Ovary (tissue), 9 donors: Measurements from ENCODE around the gene SYT11. TPM values are rescaled to one million over a fixed set of nuclear protein-coding genes. Genes with fewer than 3 reads are reported as not detected.

Experiments used
- DNase-seq, 5 donors: peaks; one replicate each; pipeline ENCODE4 v3.0.0-alpha.2; 2019 to 2020
- H3K27ac ChIP-seq, 2 donors: fragments of 200-600 bp; one replicate each; pipeline versions ENCODE4 v1.5.1 to v1.8.0; 2019 to 2022
- H3K27me3 ChIP-seq: fragments of 200-600 bp; one replicate; pipeline ENCODE4 v1.8.0; 2022
- H3K36me3 ChIP-seq: fragments of 200-600 bp; sonication (generic); one replicate; pipeline ENCODE4 v1.5.1; 2019
- H3K4me1 ChIP-seq: one replicate; pipeline ENCODE4 v1.8.1; 2013; ENCODE audit warnings: mild to moderate bottlenecking, moderate library complexity; ENCODE audit not compliant: insufficient read depth
- H3K4me3 ChIP-seq: fragments of 200-600 bp; sonication (generic); one replicate; pipeline ENCODE4 v1.5.1; 2017
- H3K9me3 ChIP-seq, 2 donors: fragments of 200-600 bp in 1 of 2; sonication (generic) in 1 of 2; one replicate each; pipeline versions ENCODE4 v1.5.1 to v1.8.1; 2013 to 2019; ENCODE audit warnings: mild to moderate bottlenecking in 1 of 2, moderate library complexity in 1 of 2
- CTCF ChIP-seq, 3 donors: fragments of 450-650 bp in 2 of 3; fragments of 200-600 bp in 1 of 3; IDR thresholded peaks; one replicate each; pipeline versions ENCODE4 v1.5.1 to v1.8.0; 2016 to 2022; ENCODE audit warnings: antibody characterized with exemption in 3 of 3, mild to moderate bottlenecking in 1 of 3
- EP300 ChIP-seq: sonication (generic); formaldehyde crosslinking; IDR thresholded peaks from one replicate; pipeline ENCODE4 v1.6.1; 2017; ENCODE audit warnings: antibody characterized with exemption
- POLR2A ChIP-seq: fragments of 450-650 bp; IDR thresholded peaks from one replicate; pipeline ENCODE4 v1.6.1; 2017; ENCODE audit warnings: antibody characterized with exemption, mild to moderate bottlenecking, moderate library complexity
- WGBS, 3 donors: extraction: QIAGEN DNeasy Blood & Tissue Kit in 1 of 3; methylation state at CpG; one replicate each; pipeline versions ENCODE4 v1.1.5 to v1.1.7; 2013 to 2017; 5-methylcytosine and 5-hydroxymethylcytosine counted together
- intact Hi-C, 4 donors: fragments of 100-400 bp; cut with DNase I; formaldehyde crosslinking; loops; one replicate each; pipeline versions ENCODE4 v1.11.0 to v1.15.1; 2022 to 2023
- polyA plus RNA-seq, 2 donors: library from polyadenylated mRNA; stranded (reverse); fragments of 200-250 nt in 1 of 2; fragments of 350-450 nt in 1 of 2; fragmentation: Illumina TruSeq in 1 of 2; extraction: RNeasy Lipid Tissue Mini Kit (QIAGEN cat#74804) in 1 of 2; gene quantifications; one replicate each; pipeline ENCODE4 v1.2.3, GENCODE V29; 2013 to 2014
- total RNA-seq, 7 donors: library from RNA; depleted of rRNA in 2 of 7; stranded (reverse); fragments of >200 nt in 2 of 7; fragmentation: NEBNext Ultra II Directional in 3 of 7; extraction: Animal tissue kit (Norgen Biotek cat#: 25700) in 3 of 7; gene quantifications; one replicate each; pipeline versions ENCODE4 v1.1.0 to v1.2.4, GENCODE V29; 2016 to 2023
- donor health status: DM: no; HTN: no; CAD: no; lungs with moderate emphysema.
- donor health status: DM: no; HTN: no; CAD: no.
- donor health status: Bipolar disorder and iron deficiency.
- donor health status: DM: yes; HTN: yes; CAD: no.
- donor health status: DM: no; HTN: no; CAD: no.
- donor health status: DM: yes; HTN: yes; CAD: no.

The SYT11 gene
- total and polyA plus RNA-seq, 9 donors: 10.1 to 48.9 (median 19.7) TPM

DNA sequence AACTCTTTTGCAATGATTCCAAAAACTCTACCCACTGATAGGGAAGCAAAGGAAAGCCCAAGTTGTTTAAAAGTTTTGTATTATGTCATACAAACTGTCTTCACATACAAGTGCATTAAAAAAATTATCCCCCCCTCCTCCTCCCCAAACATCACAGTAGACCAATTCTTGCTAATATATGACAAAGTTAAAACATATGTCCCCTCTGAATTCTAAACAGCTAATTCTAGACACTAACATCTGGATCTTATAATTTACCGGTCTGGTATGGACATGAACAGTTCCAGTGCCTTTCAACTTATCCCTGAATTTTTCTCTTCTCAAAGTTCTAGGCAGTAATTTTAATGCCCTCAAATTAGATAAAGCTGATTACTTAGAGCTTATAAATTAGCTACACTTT is 38.4 kb downstream of the SYT11 start:
- Histone ChIP-seq H3K4me1 (no peaks in the 10 kb centered on the region), H3K36me3 (no peaks in the 10 kb centered on the region), H3K27me3 (no peaks in the 10 kb centered on the region), H3K9me3 (no peaks in the 10 kb centered on the region), H3K4me3 (no peak overlapping the region), H3K27ac (no peak overlapping the region)
- DNase-seq: no peak
- 85 to 96% (median 96%) methylated on average over 1 of the region's 1 CpG for WGBS, 3 donors
- no peak for TF ChIP-seq EP300
- no peak for TF ChIP-seq CTCF (IDR thresholded peaks at IDR 0.05)
- no peak for TF ChIP-seq POLR2A
- intact Hi-C loops: no loop called here

DNA sequence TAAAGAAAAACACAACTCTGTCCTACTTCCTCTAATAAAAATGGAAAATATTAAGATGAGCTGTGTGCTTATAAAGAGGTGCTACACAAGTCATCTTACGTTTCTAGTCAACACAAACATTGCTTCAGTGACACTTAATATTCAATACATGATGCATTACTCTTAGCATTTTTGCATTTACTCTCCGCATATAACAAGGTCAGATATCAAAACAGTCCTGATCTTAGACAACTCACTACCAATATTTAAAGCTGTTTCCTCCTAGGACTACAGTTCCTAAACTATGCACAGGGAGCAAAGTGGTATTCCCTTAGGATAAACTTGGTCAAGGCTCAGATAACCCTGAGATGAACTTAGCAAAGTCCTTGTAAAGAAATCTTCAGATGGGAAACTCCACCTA is 39.5 kb downstream of the SYT11 start:
- intact Hi-C loops: no loop called here
- H3K27ac ChIP-seq: no peak overlapping the region
- no peaks in the 10 kb centered on the region for H3K9me3 ChIP-seq
- no peaks in the 10 kb centered on the region for H3K4me1 ChIP-seq
- DNase-seq: no peak
- TF ChIP-seq EP300: no peak
- no peak for TF ChIP-seq POLR2A
- TF ChIP-seq CTCF (IDR thresholded peaks at IDR 0.05): no peak
- H3K4me3 ChIP-seq: no peak overlapping the region
- no peaks in the 10 kb centered on the region for H3K36me3 ChIP-seq
- no peaks in the 10 kb centered on the region for H3K27me3 ChIP-seq
- WGBS, 3 donors: 54 to 71% (median 60%) methylated on average over 2 of the region's 2 CpGs

DNA sequence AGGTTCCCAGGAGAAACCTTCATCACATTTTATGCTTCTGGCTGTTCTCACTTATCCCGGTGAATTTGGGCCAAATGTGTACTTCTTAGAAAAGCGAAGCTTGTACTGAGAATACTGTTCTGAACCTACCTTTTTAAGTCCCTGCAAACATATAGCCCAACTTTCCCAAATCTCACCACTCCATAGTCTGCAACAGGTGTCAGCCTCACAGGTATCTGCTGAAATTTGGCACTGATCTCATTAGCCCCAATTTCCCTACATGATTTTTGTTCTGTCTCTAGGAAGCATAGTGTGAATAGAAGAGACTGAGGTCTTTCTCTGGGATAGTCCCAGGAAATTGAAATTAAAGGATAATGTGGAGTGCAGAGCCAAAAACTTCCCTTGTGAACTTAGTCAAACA is 40.3 kb downstream of the SYT11 start:
- no peak for DNase-seq
- Histone ChIP-seq H3K4me1 (no peaks in the 10 kb centered on the region), H3K27me3 (no peaks in the 10 kb centered on the region), H3K9me3 (no peaks in the 10 kb centered on the region), H3K4me3 (no peak overlapping the region), H3K36me3 (no peaks in the 10 kb centered on the region), H3K27ac (no peak overlapping the region)
- WGBS, 3 donors: 91 to 95% (median 94%) methylated on average over 2 of the region's 2 CpGs
- no peak for TF ChIP-seq CTCF (IDR thresholded peaks at IDR 0.05)
- TF ChIP-seq POLR2A: no peak
- TF ChIP-seq EP300: no peak
- intact Hi-C loops: no loop called here

- Histone ChIP-seq H3K4me1 (no peaks in the 10 kb centered on the region), H3K27me3 (no peaks in the 10 kb centered on the region), H3K36me3 (no peaks in the 10 kb centered on the region), H3K27ac (no peak overlapping the region), H3K9me3 (no peaks in the 10 kb centered on the region), H3K4me3 (no peak overlapping the region)
- TF ChIP-seq CTCF (IDR thresholded peaks at IDR 0.05) (no peak), POLR2A (no peak), EP300 (no peak)
- intact Hi-C loops: no loop called here
- no peak for DNase-seq
- 63 to 79% (median 67%) methylated on average over 4 of the region's 4 CpGs for WGBS, 3 donors
These were observed 40.8 kb downstream of the SYT11 start for GRCh38 chr1:155900161-155900560.

DNA sequence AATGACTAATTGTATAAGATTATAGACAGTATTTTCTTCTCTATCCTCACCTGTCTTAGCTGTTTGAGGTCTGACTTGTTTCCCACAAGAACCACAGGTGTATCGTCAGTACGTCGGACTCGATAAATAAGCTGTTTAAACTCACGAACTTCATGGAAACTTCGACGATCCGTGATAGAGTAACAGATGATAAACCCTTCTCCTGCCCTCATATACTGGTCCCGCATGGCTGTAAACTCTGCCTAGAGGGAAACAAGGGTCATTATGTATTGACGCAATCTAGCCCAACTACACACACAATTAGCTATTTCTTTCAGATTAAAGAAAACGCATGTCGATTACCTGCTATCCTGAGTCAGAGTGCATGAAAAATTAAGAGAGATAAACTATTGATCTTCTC is 44.9 kb downstream of the SYT11 start:
- Histone ChIP-seq H3K9me3 (no peaks in the 10 kb centered on the region), H3K36me3 (no peaks in the 10 kb centered on the region), H3K4me1 (no peaks in the 10 kb centered on the region), H3K27ac (no peak overlapping the region), H3K27me3 (no peaks in the 10 kb centered on the region), H3K4me3 (no peak overlapping the region)
- intact Hi-C loops: no loop called here
- WGBS, 3 donors: 93 to 94% (median 93%) methylated on average over 12 of the region's 12 CpGs
- DNase-seq: no peak
- no peak for TF ChIP-seq EP300
- TF ChIP-seq POLR2A: no peak
- no peak for TF ChIP-seq CTCF (IDR thresholded peaks at IDR 0.05)
